HG02588 (cell line): ENCODE measurements around the gene TMEM131L.
"Not testable (repeated sequence)": the region's sequence is repeated elsewhere in the genome, so short reads cannot be mapped to it uniquely, and the experiment has no call there.

ENCODE experiments used
- ATAC-seq: cut with Tn5 transposase; IDR thresholded peaks from one replicate; pipeline ENCODE4 v1.9.1; 2021; ENCODE audit warnings: mild to moderate bottlenecking, moderate library complexity; ENCODE audit not compliant: unreplicated experiment

Gene TMEM131L

GRCh38 chr4:153466081-153466948, at the start of gene TMEM131L:
Gene TMEM131L, plus strand, starts transcription at chr4:153466360. Its CDS starts 38 bp downstream, at chr4:153466398.
- peak; percentile 44 for ATAC-seq

GRCh38 chr4:153416456-153416855, 49.7 kb upstream of the TMEM131L start:
- not testable (repeated sequence) for ATAC-seq

GRCh38 chr4:153418121-153418520, 48.0 kb upstream of the TMEM131L start:
- ATAC-seq, result no peak

GRCh38 chr4:153418558-153418957, 47.6 kb upstream of the TMEM131L start:
- no peak for ATAC-seq

GRCh38 chr4:153419029-153419428, 47.1 kb upstream of the TMEM131L start:
- no peak for ATAC-seq

GRCh38 chr4:153419673-153420278, 46.4 kb upstream of the TMEM131L start:
- ATAC-seq, result no peak

- ATAC-seq, result no peak
Measured at GRCh38 chr4:153420361-153420760, 45.8 kb upstream of the TMEM131L start.

- ATAC-seq, result peak; percentile 82
Measured at GRCh38 chr4:153421941-153422340, 44.2 kb upstream of the TMEM131L start.

GRCh38 chr4:153426207-153426885, 39.8 kb upstream of the TMEM131L start:
- ATAC-seq, result no peak

GRCh38 chr4:153427363-153428071, 38.6 kb upstream of the TMEM131L start:
- no peak for ATAC-seq

GRCh38 chr4:153428941-153429475, 37.2 kb upstream of the TMEM131L start:
- no peak for ATAC-seq

GRCh38 chr4:153432965-153433753, 33.0 kb upstream of the TMEM131L start:
- ATAC-seq, result peak; percentile 94

GRCh38 chr4:153433754-153434105, 32.4 kb upstream of the TMEM131L start:
- no peak for ATAC-seq

- ATAC-seq, result no peak
Measured at GRCh38 chr4:153434190-153434589, 32.0 kb upstream of the TMEM131L start.

- peak; percentile 72 for ATAC-seq
Measured at GRCh38 chr4:153438916-153439756, 27.0 kb upstream of the TMEM131L start.

- ATAC-seq, result no peak
Measured at GRCh38 chr4:153439831-153440230, 26.3 kb upstream of the TMEM131L start.

GRCh38 chr4:153440475-153440874, 25.7 kb upstream of the TMEM131L start:
- ATAC-seq, result no peak

- no peak for ATAC-seq
Measured at GRCh38 chr4:153447175-153447905, 18.8 kb upstream of the TMEM131L start.
